Measurements from ENCODE around the gene CCDC194. TPM values are rescaled to one million over a fixed set of nuclear protein-coding genes. Genes with fewer than 3 reads are reported as not detected.
A peak's percentile ranks its signal among the peaks of the same experiment; 100 is the strongest.

Gene CCDC194
- total RNA-seq, 1 donor from 2014 or later = 0.62 TPM

DNA sequence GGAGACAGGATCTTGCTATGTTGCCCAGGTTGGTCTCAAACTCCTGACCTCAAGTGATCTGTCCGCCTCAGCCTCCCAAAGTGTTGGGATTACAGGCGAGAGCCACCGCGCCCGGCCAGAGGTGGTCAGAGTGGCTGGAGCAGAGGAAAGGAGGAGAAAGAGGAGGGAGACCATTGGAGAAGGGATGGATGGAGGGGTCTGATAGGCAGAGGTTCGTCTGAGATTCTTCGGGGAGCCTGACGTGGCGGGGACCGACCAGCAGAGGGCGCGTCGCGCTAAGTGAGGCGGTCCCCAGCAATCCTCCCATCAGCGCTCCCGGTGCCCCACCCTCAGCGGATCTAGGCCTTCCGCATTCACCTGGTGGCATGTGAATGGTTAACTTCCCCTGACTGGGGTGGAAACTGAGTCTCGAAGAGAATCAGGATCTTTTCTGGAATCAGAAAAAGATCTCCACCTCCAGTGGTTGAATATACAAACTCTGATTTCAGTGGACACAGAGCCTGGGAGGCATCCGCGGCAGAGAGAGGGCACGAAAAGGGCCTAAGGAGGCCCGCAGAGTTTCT is 47.8 kb downstream of the CCDC194 start:
- DNase-seq (ENCODE audit: low spot score) (peak; percentile 87), ATAC-seq (peak; percentile 87)
- intact Hi-C loops (cut with DNase I) = loop anchor here (5.0 kb wide), 1 partner anchor 36 kb away; no protein-coding TSS in a partner anchor

DNA sequence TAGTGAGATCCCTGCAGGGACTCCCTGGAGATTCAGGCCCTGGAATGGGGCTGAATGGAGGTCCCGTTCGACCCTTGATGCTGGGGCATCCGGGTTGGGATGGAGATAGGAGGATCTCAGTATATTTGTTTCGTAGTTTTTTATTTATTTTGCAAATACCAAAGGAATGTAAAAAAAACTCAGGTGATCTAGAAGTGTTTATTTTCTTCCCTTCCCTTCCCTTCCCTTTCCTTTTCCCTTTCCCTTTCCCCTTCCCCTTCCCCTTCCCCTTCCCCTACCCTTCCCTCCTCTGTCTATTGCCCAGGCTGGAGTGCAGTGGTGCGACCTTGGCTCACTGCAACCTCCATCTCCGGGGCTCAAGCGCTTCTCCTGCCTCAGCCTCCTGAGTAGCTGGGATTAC is 52.2 kb downstream of the CCDC194 start:
- ATAC-seq (no peak), DNase-seq (ENCODE audit: low spot score) (no peak)
- intact Hi-C loops (cut with DNase I) = no loop called here

GRCh38 chr19:17341386-17341785 is 52.6 kb downstream of the CCDC194 start:
- ATAC-seq (no peak), DNase-seq (ENCODE audit: low spot score) (no peak)
- intact Hi-C loops (cut with DNase I) = no loop called here

DNA sequence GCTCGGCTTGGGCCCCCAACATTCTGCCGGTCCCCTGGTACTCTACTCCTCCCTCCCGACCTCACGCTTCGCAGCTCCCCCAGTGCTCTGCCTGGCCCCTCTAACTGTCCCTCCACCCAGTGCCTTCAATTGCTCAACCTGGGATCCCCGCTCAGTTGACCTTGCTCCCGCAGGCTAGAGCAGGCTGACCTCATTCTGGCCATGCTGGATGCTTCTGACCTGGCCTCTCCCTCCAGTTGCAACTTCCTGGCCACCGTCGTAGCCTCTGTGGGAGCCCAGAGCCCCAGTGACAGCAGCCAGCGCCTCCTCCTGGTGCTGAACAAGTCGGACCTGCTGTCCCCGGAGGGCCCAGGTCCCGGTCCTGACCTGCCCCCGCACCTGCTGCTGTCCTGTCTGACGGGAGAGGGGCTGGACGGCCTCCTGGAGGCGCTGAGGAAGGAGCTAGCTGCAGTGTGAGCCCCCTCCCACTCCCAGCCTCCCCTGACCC is 53.1 kb downstream of the CCDC194 start:
- intact Hi-C loops (cut with DNase I) = no loop called here
- peak; percentile 63 for DNase-seq (ENCODE audit: low spot score)
- ATAC-seq = no peak

Other genes with a start within 250 kb of the CCDC194 start
- gene USE1, start 178.8 kb downstream of the CCDC194 start, total RNA-seq = 27.4 TPM
- 23.4 TPM for gene OCEL1, start 168.0 kb downstream of the CCDC194 start, total RNA-seq
- gene NR2F6, start 148.3 kb downstream of the CCDC194 start, total RNA-seq = 23.9 TPM
- gene USHBP1, start 129.5 kb downstream of the CCDC194 start, total RNA-seq = 9.6 TPM
- 66.6 TPM for gene BABAM1, start 126.8 kb downstream of the CCDC194 start, total RNA-seq
- 1.7 TPM for gene ANKLE1, start 112.3 kb downstream of the CCDC194 start, total RNA-seq
- gene ABHD8, start 90.8 kb downstream of the CCDC194 start, total RNA-seq = 14.9 TPM
- gene MRPL34, start 88.3 kb downstream of the CCDC194 start, total RNA-seq = 55.0 TPM
- gene DDA1, start 84.6 kb downstream of the CCDC194 start, total RNA-seq = 29.4 TPM
- 14.8 TPM for gene ANO8, start 59.3 kb downstream of the CCDC194 start, total RNA-seq
- 22.0 TPM for gene GTPBP3, start 56.6 kb downstream of the CCDC194 start, total RNA-seq
- gene PLVAP, start 16.9 kb downstream of the CCDC194 start, total RNA-seq = 283 TPM
- 80.0 TPM for gene BST2, start 11.4 kb upstream of the CCDC194 start, total RNA-seq
- gene MVB12A, start 25.9 kb upstream of the CCDC194 start, total RNA-seq = 32.1 TPM
- 0.36 TPM for gene TMEM221, start 54.5 kb upstream of the CCDC194 start, total RNA-seq
- not detected for gene NXNL1, start 66.7 kb upstream of the CCDC194 start, total RNA-seq
- 47.3 TPM for gene SLC27A1, start 76.3 kb upstream of the CCDC194 start, total RNA-seq
- gene PGLS, start 117.5 kb upstream of the CCDC194 start, total RNA-seq = 47.3 TPM
- 84.0 TPM for gene COLGALT1, start 161.5 kb upstream of the CCDC194 start, total RNA-seq